ENCODE data around the gene POLR3G. TPM values are rescaled to one million over a fixed set of nuclear protein-coding genes. Genes with fewer than 3 reads are reported as not detected.

POLR3G gene
- total RNA-seq, 1 experiment from 2014 or later = 4.4 TPM

- H4K20me1 ChIP-seq (ENCODE audit: insufficient read depth) = no peaks in the 10 kb centered on the region
- no peaks in the 10 kb centered on the region for H3F3A ChIP-seq (ENCODE audit: insufficient read depth, low read depth)
- no peak overlapping the region for H2AFZ ChIP-seq
- ChIA-PET POLR2A (ENCODE audit: unreplicated experiment) (no interaction called here), CTCF (no interaction called here)
- H3K27me3 ChIP-seq (ENCODE audit: insufficient read depth, low read depth) = peaks cover 17% of the 10 kb centered on the region; the same call in 1 of the 2 replicates
- no peaks in the 10 kb centered on the region for H3K36me3 ChIP-seq (ENCODE audit: low read depth)
- H3K9me3 ChIP-seq (ENCODE audit: insufficient read depth, low read depth) = no peaks in the 10 kb centered on the region
- no peaks in the 10 kb centered on the region for H3K79me2 ChIP-seq (ENCODE audit: low read depth)
- no peak overlapping the region for H3K27ac ChIP-seq
- no peak overlapping the region for H3K4me2 ChIP-seq
- no TSS peak for BruUV-seq (replicated peaks)
- no peak overlapping the region for H3K4me3 ChIP-seq
- peaks cover 5% of the 10 kb centered on the region for H3K4me1 ChIP-seq (replicated peaks; ENCODE audit: insufficient read depth)
- peak in 1 of 2 experiments; percentile 60 for DNase-seq
- TF ChIP-seq CTCF (conservative IDR thresholded peaks at IDR 0.05) (no peak), EZH2 (IDR thresholded peaks at IDR 0.05; ENCODE audit: low read depth) (no peak)
- no peaks in the 10 kb centered on the region for H3K9me2 ChIP-seq (ENCODE audit: insufficient read depth)
- intact Hi-C loops (cut with micrococcal nuclease; ENCODE audit: unreplicated experiment) = loop anchor here (5.0 kb wide), 1 partner anchor 247 kb away; no protein-coding TSS in a partner anchor
Measured at GRCh38 chr5:90534922-90535321, 60.3 kb downstream of the POLR3G start.

DNA sequence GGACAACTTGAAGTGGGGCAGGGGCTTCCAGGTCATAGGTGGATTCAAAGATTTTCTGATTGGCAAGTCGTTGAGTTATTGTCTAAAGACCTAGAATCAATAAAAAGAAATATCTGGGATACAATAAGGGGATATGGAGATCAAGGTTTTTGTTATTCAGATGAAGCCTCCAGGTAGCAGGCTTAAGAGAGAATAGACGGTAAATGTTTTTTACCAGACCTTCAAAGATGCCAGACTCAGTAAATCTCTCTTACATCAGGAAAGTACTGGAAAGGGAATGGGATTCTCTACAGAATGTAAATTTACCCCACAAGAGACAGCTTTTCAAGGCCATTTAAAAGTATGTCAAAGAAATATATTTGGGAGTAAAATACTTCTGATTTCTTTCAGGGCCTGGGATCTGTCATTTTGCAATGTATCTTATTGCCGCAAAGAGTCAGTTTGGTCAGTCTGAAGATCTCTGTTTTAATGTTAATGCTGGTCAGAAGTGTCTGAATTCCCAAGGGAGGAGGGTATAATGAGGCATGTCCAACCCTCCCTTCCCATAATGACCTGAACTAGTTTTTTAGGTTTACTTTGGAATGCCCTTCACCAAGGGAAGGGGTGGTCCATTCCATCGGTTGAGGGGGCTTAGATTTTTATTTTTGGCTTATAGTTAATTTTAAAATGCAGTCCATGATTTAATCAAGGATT is 68.3 kb downstream of the POLR3G start:
- CTCF ChIA-PET = no interaction called here

GRCh38 chr5:90545511-90545910 is 70.8 kb downstream of the POLR3G start:
- POLR2A ChIA-PET (ENCODE audit: unreplicated experiment) = no interaction called here

More for the DNA sequence above, 68.3 kb downstream of the POLR3G start:
- Histone ChIP-seq H3K4me1 (replicated peaks; ENCODE audit: insufficient read depth) (peaks cover 14% of the 10 kb centered on the region), H3K27me3 (ENCODE audit: insufficient read depth, low read depth) (peaks cover 52% of the 10 kb centered on the region), H3K27ac (no peak overlapping the region), H3K79me2 (ENCODE audit: low read depth) (no peaks in the 10 kb centered on the region), H3F3A (ENCODE audit: insufficient read depth, low read depth) (peaks cover 8% of the 10 kb centered on the region), H3K36me3 (ENCODE audit: low read depth) (no peaks in the 10 kb centered on the region), H3K4me3 (no peak overlapping the region), H2AFZ (no peak overlapping the region), H3K9me2 (ENCODE audit: insufficient read depth) (no peaks in the 10 kb centered on the region), H3K4me2 (no peak overlapping the region), H3K9me3 (ENCODE audit: insufficient read depth, low read depth) (no peaks in the 10 kb centered on the region), H4K20me1 (ENCODE audit: insufficient read depth) (no peaks in the 10 kb centered on the region)
- intact Hi-C loops (cut with micrococcal nuclease; ENCODE audit: unreplicated experiment) = no loop called here
- no peak for DNase-seq
- no peak for TF ChIP-seq EZH2 (IDR thresholded peaks at IDR 0.05; ENCODE audit: low read depth)
- no peak for TF ChIP-seq CTCF (conservative IDR thresholded peaks at IDR 0.05)
- POLR2A ChIA-PET (ENCODE audit: unreplicated experiment) = no interaction called here
- no TSS peak for BruUV-seq (replicated peaks)

More at GRCh38 chr5:90545511-90545910, 70.8 kb downstream of the POLR3G start:
- Histone ChIP-seq H3F3A (ENCODE audit: insufficient read depth, low read depth) (peaks cover 12% of the 10 kb centered on the region), H3K79me2 (ENCODE audit: low read depth) (no peaks in the 10 kb centered on the region), H4K20me1 (ENCODE audit: insufficient read depth) (no peaks in the 10 kb centered on the region), H3K4me2 (no peak overlapping the region), H3K27me3 (ENCODE audit: insufficient read depth, low read depth) (peaks cover 52% of the 10 kb centered on the region), H3K9me2 (ENCODE audit: insufficient read depth) (no peaks in the 10 kb centered on the region), H3K27ac (no peak overlapping the region), H3K4me1 (replicated peaks; ENCODE audit: insufficient read depth) (peaks cover 23% of the 10 kb centered on the region), H3K4me3 (no peak overlapping the region), H3K9me3 (ENCODE audit: insufficient read depth, low read depth) (no peaks in the 10 kb centered on the region), H3K36me3 (ENCODE audit: low read depth) (no peaks in the 10 kb centered on the region), H2AFZ (no peak overlapping the region)
- intact Hi-C loops (cut with micrococcal nuclease; ENCODE audit: unreplicated experiment) = no loop called here
- no peak for DNase-seq
- TF ChIP-seq EZH2 (IDR thresholded peaks at IDR 0.05; ENCODE audit: low read depth) (no peak), CTCF (conservative IDR thresholded peaks at IDR 0.05) (no peak)
- BruUV-seq (replicated peaks) = no TSS peak
- CTCF ChIA-PET = no interaction called here

All from PC-9 (cell line).